Kidney capillary endothelial cell (primary cell): ENCODE results near the gene FRMD1.

ENCODE experiments used
- DNase-seq: peaks from one replicate; pipeline ENCODE4 v3.0.0-alpha.2; 2018; ENCODE audit warnings: low spot score

The FRMD1 gene

DNA sequence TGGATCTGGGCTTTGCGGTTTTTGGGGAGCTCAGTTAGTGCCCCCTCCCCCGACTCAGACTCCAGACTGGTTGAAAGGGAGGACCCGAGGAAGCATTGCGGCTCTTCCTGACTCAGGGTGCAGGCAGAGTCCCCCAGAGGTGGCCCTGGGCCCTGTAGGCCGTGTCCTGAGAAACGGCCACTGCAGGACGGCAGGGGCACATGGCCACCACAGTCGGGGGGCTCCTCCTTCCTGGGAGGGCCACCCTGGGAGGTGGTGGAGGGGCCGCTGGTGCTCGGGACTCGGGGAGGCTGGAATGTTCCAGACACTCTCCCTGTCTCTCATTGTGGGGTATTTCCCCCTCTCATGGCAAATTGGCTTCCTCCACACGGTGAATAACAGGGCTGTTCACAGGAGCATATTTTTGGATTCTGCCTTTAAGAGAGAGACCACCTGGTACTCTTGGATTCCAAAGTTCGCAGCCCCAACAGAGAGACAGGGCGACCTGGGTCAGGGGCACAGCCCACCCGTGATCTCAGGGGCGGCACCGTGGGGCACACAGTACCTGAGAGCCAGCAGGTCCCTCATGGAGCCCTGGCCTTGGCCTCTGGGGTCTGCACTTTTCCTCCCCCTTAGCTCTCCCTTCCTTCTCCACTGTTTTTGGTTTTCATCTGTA lies 35.7 kb downstream of the FRMD1 start:
- DNase-seq = no peak

DNA sequence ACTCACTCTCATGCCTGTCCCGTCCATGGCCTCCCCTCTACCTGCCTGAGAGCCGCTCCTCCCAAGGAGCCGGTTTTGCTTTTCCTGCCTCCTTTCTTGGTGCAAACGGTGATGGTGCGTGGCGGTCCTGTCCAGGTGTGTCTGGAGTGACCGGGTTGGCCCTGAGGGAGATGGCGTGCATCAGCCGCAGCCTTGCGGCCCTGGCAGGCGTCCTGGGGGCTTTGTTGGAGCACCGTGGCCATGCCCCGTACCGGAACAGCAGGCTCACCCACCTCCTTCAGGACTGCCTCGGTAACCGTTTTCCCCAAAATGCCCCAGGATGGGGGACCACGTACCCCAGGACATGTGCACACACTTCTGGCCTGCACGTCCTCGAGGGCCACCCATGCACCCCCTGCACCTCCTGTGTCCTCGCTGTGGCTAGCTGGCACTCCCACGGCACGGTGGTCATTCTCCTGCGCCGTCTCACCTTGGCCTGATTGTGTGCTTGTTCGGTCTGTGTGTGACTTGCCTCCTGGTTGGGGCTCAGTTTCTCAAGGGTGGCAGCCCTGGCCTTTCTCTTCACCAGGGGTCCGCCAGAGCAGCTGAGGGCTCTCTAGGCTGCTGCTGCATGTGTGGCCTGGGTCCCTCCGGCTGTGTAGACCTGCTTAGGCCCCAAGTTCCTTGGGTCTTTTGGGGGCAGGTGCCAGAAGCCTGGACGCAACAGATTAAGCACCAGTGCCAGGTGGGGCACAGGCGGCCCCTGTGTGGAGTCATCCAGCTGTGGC lies 36.4 kb downstream of the FRMD1 start:
- no peak for DNase-seq

DNA sequence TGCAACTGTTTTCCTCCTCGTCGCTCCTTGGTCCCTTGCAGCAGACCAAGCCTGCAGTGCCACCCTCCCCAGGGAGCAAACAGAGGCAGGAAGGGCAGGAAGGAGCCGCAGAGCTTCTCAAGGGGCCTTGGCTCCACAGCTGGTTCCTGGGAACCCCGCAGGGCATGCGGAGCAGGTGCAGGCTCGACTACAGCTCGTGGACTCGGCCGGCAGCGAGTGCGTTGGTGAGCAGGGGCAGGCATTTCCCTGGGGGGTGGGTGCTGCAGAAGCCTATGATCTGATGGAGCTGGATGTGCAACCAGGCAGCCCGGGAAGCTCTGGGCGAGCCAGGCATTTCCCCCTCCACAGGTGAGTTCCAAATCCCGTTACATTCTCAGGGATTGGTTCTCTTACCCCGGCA lies 37.1 kb downstream of the FRMD1 start:
- DNase-seq = no peak

DNA sequence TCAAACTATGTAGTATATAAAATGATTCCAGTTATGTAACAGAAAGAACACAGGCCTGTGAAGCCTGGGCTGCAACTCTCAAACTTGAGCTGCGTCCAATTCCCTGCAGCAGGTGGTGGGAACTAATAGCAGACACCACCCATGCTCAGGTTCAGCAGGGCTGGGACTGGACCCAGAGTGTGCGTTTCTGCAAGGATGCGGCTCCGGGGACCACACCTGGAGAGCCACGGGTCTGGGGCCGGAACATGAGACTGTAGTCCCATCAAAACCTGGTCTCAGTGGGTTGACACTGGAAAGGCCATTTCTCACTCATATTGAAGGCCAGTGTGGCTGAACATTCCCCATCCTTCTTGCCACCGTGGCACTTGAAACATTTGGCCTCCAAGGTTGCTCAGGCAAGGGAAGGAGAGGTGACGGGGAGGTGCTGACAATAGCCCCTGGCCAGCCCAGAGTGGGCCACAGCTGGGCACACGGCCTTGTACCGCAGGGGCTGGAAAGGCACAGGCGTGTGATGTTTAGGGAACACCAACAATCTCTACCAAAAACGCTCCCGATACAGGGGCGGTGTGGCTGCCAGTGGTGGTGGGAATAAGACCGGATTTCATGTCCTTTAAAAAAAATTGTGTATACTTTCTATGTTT lies 38.0 kb downstream of the FRMD1 start:
- no peak for DNase-seq

DNA sequence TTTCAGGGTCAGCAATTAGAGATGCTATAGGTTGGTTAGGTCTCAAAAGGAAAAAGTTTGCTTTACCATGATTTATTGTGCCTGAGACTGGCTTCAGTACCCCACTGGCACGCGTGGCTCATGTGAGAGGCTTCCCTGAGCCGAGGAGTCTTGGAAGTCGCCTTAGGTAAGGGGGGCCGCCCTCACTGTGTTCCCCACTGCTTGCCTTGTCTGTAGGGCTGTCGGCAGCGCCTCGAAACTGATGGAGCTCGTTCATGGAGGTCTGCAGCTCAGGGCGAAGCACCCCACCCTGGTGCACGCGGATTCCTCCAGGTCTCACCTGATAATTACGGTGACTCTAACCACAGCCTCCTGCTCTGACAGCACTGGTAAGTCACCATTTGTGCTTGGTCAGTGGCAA lies 39.2 kb downstream of the FRMD1 start:
- DNase-seq = no peak

DNA sequence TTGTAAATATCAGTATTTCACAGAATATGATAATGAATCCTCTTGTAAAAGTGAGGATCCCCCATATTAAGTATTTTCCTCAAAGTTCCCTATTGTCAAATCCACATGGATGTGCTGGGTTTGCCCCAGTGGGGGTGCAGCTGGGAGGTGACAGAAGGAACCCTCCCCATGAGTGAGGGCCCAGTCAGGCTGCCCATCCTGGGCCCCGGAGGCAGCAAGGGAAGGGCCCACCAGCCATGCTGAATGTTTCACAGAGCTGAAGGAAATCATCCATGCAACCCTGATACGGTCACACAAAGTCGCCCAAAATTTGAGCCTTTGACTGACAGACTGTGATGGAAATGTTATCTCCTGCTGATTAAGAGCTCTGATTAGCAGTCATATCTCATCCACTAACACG lies 39.7 kb downstream of the FRMD1 start:
- DNase-seq = no peak

DNA sequence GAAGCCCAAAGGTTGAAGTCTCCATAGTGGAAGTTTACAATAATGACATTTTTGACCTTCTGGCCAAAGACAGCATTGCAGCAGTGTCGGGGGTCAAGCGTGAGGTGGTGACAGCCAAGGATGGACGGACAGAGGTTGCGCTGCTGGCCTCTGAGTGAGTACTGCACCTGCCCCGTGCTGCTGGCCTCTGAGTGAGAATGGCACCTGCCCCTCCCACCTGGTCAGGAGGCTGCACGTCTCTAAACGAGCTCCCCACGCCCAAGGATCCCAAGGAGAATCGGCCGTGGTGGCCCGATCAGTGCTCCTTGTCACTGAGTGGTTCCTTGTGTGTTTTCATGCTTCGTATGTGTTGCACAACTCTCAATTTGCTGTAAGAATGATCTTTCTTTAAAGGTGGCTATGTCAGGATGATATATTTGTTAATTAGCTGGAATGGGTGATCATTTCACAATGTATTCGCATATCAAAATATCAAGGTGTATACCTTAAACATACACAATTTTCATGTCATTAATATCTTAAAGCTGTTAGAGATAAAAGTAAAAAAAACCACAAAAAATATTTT lies 40.4 kb downstream of the FRMD1 start:
- DNase-seq = no peak

DNA sequence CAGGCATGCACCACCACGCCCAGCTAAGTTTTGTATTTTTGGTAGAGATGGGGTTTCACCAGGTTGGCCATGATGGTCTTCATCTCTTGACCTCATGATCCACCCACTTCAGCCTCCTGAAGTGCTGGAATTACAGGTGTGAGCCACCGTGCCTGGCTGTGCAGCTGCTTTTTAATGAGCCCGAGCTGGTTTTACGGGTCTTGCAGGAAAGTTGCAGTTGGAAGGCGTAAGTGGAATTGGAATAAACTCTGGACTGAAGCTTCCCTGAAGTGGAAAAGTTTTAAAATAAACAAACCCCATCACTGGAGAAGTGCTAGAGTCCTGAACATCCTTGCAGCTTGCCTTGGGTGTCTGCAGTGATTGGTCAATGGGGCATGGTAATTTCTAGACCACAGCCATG lies 41.2 kb downstream of the FRMD1 start:
- no peak for DNase-seq

DNA sequence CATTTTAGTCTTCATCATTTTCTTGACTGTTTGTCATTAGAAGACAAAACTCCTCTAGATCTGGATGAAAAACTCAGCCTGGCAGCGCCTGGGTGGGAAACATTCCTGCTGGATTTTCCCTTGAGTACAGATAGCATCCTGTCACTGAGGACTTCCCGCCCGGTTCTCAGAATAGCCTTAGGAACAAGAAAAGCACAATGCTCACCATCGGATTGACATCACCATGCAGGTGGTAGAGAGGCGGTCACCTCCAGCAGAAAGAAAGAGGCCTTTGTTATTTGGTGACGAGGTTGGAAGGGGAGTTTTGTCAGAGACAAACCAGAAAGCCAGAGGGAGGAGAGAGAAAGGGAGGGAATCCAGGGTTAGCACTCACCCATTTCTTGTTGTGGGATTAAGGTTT lies 41.8 kb downstream of the FRMD1 start:
- no peak for DNase-seq

DNA sequence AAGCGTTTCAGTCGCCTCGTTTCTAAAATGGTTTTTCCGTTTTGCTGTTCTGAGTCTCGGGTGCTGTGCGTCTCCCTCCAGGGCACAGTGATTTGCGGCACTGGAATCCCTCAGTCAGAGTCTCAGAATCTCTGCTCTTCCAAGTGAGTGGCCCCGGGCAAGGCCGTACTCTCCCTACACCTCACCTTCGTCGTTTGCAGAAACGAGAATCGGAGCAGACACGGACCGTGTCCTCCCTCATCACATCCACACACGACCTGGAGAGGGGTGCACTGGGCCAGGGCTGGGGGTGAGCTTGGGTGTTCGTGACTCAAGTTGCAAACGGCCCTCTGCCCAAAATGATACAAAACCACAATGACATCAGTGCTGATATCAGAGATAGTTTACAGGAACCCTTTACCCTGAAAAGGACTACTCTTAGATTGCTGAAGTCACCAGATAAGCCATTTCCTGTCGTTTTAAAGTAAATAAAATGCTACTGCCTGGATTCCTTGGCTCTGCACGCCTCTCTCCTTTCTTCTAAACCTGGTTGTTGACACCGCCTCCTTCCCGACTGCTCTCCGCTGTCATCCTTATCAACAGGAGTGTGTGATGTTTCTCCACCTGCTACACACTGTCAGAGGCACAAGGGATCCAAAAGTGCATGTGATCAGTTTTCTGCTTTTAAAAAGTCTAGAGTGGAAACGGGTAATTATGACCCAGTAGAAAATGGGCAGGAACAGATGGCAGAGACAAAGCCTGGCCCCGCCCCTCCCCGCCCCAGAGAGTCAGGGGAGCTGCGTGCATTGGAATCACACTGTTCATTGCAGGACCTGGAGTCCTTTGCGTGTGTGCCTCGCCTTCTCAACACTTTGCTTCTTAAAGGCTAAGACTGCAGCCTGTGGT lies 43.1 kb downstream of the FRMD1 start:
- no peak for DNase-seq

DNA sequence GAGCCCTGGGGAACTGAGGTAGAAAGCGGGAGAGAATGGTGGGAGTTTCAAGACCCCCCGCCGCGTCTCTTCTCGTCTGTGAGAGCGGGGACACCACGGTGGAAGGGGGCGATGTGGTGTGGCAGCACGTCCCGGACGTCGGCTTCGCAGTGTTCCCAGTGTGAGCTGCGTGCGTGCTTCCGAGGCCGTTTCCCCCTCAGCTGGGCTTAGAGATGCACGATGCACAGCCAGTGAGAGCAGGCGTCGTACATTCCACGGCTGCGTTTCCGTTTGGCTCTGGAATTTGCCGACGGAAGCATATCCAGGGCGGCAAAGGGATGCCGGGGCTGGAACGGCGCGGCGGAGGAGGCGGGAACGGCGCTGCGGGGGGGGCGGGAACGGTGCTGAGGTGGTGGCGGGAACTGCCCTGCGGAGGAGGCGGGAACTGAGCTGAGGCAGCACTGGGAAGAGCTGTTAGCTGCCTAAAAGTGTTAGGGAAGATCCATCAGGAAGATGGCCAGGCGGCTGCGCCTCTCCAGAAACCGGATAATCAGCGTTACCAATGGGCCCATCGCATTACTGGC lies 43.8 kb downstream of the FRMD1 start:
- peak; percentile 53 for DNase-seq

DNA sequence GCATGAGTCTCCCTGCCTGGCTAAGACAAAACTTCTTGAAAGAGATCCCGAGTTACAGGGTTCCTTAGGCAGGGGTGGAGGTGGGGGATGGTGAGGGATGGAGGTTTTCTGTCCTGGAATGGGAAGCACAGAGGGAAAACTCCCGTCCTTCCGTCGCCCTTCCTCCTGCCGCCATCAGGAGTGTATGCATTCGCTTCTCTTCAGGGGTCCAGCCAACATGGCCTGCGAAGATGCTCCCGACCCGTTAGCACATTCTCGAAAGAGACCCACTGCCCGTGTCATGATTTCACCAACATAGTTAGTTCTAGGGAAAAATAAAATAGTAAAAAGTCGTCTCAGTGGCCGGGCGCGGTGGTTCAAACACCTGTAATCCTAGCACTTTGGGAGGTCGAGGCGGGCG lies 44.5 kb downstream of the FRMD1 start:
- no peak for DNase-seq

DNA sequence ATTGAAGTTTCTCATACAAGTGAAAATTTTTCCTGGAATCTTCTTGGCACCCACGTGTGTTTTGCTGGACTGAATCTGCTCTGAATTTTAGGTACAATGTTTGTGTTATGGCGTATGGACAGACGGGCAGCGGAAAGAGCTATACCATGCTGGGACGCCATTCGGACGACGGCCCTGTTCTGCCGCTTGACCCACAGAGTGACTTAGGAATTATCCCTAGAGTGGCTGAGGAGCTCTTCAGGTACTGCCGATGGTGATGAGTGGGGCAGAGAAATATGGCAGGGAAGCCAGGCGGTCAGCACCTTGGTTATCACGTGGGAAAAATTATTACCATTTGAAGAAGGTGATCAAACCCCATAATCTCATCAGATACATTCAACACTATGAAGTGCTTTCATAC lies 45.2 kb downstream of the FRMD1 start:
- no peak for DNase-seq

DNA sequence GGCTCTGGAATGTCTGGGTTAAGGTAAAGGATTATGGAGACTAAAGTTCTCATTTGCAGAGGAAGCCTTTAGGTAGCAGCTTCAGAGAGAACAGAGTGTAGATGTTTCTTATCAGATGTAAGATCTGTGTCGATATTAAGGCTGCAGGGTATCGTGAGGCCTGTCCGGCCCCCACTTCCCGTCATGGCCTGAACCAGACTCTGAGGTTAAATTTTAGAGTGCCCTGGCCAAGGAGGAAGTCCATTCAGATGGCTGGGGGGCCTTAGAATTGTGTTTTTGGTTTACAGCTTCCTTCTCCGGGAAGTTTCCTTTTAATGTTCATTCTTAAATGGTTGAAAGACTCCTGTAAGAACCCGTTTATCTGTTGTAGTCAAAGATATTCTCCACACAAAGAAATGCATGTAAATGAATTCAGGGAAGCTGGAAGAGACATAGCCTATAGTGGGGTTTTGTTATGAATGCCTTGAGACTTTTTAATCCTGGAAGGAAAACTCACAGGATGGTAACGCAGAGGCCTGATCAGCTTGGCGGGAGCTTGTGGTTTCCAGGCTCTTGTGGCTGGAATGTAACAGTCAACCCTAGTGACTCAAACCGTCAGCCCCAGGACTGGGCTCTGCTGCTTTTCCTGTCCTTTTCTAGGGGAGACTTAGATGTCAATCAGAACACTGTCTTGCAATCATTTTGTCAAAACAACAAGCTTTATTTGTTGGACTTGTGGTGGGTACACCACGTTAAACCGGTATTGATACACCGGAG lies 46.8 kb downstream of the FRMD1 start:
- DNase-seq = peak; percentile 52

DNA sequence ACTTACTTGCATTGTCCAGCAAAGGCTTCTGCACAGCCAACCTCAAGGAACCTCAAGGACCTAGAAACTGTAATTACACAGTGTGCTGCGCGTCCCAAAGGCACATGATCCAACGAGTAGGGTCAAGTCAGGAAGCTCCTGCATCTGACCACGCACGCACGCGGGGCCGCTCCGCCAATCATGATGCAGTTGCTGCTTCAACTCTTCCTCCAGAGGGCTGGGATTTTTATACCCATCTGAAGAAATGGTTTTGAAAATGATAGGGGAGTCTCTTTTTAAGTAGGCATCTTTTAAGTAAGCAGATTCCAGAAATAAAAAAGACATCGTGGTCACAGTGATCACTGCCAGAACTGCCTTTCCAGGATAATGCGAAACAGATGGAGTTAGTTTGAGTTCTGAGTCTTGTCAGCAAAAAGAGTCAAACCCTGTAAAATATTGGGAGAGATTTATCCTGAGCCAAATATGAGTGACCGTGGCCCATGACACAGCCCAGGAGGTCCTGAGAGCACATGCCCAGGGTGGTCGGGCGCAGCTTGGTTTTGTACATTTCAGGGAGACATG lies 47.5 kb downstream of the FRMD1 start:
- no peak for DNase-seq

DNA sequence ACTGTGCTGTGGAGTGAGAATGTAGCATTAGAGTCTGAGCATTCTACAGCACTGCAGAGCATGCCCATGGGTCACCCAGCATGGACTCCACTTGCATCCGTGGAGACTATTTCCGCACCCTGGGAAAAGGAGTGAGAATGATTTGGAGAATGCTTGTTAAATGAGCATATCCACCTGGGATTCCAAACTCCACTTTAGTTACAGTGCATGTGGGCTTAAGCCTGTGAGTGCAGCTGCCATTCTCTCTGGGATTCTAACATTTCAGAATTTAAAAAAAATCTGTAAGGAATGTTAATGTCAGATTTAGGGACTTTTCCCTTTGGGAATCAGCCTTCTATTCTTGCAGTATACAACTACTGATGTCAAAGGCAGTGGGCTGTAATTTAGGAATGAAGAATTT lies 48.1 kb downstream of the FRMD1 start:
- no peak for DNase-seq

DNA sequence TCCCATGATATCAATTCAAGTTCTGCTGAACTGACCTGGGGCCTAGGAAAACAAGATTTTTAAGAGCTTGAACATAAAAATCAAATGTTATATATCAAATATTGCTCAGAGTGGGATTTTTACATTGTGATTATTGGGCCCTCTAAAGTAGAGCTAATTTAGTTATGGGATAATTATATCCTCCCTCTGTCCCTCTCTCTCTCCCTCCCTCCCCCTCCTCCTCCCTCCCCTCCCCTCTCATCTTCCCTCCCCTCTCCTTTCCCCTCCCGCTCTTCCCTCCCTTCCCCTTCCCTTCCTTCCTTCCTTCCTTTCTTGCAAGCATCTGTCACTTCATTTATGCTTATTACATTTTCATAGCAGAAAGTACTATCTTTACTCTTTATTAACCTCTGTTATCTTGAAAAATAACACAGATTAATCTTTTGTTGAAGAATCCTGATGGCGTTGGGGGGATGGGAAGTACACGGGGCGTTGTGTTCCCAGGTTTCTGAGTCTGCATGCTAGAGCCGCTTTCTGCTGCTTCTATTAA lies 48.7 kb downstream of the FRMD1 start:
- no peak for DNase-seq

DNA sequence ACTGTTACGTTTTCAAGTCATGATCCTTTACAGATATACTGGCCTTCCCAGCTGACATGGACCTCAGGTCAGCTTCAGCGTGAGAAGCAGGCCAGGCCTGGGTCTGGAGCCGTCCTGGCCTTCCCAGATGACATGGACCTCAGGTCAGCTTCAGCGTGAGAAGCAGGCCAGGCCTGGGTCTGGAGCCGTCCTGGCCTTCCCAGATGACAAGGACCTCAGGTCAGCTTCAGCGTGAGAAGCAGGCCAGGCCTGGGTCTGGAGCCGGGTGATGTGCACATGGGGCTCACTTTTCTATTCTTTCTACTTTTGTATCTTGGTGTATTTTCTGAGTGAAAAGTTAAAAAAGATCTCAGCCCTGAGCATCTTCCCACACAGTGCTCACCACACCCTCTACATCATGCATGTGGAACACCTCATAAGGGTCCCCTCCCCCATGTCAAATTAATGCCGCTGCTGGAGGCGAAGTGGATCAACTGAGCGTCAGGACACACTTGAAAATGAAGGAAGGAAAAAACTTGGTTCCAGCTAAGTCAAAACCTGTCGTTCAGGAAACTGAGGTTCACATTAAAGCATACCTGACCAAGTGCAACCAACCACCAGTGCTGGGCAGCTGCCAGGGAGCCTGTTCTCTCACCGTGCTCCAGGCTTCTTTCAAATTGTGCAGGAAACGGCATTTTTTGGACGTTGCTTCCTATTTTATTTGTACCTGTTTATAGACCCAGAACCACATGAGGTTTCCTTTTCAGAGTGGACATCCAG lies 49.4 kb downstream of the FRMD1 start:
- no peak for DNase-seq

DNA sequence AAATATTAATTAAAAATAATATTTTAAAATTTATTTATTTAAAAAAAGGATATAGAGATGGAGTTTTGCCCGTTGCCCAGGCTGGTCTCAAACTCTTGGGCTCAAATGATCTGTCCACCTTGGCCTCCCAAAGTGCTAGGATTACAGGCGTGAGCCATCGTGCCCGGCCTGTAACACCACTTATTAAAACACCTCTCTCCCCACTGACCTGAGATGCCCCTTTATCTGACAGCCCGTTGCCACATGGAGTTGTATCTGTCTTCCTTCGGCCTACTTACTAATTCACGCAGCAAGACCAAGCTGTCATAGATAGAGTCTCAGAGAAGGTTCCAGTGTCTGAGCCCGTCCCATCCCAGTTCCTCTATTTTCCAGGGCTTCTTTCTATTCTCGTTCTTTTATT lies 50.8 kb downstream of the FRMD1 start:
- no peak for DNase-seq

DNA sequence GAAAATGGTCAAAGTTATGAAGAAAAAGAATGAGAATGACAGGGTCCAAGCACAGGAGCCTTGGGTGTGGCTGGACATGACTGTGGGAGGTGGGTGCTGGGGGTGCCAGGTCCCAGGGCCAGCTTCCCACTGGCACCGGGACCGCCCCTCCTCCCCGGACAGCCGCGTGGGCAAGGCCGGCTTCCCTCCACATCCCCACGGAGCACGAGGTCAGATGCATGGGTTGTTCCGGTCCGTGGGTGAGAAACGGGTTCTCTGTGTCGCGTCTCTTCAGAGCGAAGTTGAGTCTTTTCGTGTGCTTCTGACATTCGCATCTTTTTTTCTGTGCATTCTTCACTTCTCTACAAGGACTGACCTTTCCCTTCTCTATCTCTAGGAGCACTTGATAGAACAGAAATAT lies 51.5 kb downstream of the FRMD1 start:
- DNase-seq = no peak
